Left renal cortex interstitium (tissue), 4 donors: Measurements from ENCODE around the gene UBXN11. TPM values are rescaled to one million over a fixed set of nuclear protein-coding genes. Genes with fewer than 3 reads are reported as not detected.

Experiments
- polyA plus RNA-seq, 4 donors: library from polyadenylated mRNA; unstranded; fragments of 120-200 nt; gene quantifications; one replicate each; pipeline ENCODE4 v1.2.1, GENCODE V29; 2013; ENCODE audit not compliant: insufficient read length in 4 of 4

Gene UBXN11
- polyA plus RNA-seq, 4 donors: 30.4 to 58.2 (median 44.6) TPM

Other genes with a start within 250 kb of the UBXN11 start
- gene TRIM63, start 239.0 kb downstream of the UBXN11 start, polyA plus RNA-seq: under 1 TPM; 0.62 to 0.87 (median 0.75) TPM
- gene PDIK1L, start 194.8 kb downstream of the UBXN11 start, polyA plus RNA-seq: 10 to 100 TPM; 17.3 to 20.6 (median 19.5) TPM
- gene FAM110D, start 147.6 kb downstream of the UBXN11 start, polyA plus RNA-seq: 1 to 10 TPM; 1.0 to 2.2 (median 1.3) TPM
- gene C1orf232, start 137.7 kb downstream of the UBXN11 start, polyA plus RNA-seq: under 1 TPM in 3 of 4 donors, not detected in 1; 0.22 to 0.40 (median 0.23) TPM
- 10 to 100 TPM; 14.3 to 27.1 (median 19.5) TPM for gene ZNF593, start 136.7 kb downstream of the UBXN11 start, polyA plus RNA-seq
- gene ZNF593OS, start 134.8 kb downstream of the UBXN11 start, polyA plus RNA-seq: 1 to 10 TPM in 1 of 4 donors, under 1 TPM in 3; 0.41 to 1.4 (median 0.71) TPM
- 10 to 100 TPM in 3 of 4 donors, 1 to 10 TPM in 1; 9.4 to 24.4 (median 15.5) TPM for gene CNKSR1, start 129.1 kb downstream of the UBXN11 start, polyA plus RNA-seq
- under 1 TPM in 3 of 4 donors, not detected in 1; 0.13 to 0.17 (median 0.16) TPM for gene CATSPER4, start 116.0 kb downstream of the UBXN11 start, polyA plus RNA-seq
- gene CEP85, start 72.4 kb downstream of the UBXN11 start, polyA plus RNA-seq: 10 to 100 TPM; 11.7 to 23.1 (median 19.2) TPM
- gene SH3BGRL3, start 26.6 kb downstream of the UBXN11 start, polyA plus RNA-seq: 100 to 1,000 TPM in 2 of 4 donors, 10 to 100 TPM in 2; 85.5 to 114 (median 100) TPM
- gene CD52, start 11.3 kb upstream of the UBXN11 start, polyA plus RNA-seq: 1 to 10 TPM; 1.7 to 9.6 (median 5.3) TPM
- 1 to 10 TPM in 1 of 4 donors, under 1 TPM in 3; 0.44 to 1.1 (median 0.79) TPM for gene CRYBG2, start 47.5 kb upstream of the UBXN11 start, polyA plus RNA-seq
- under 1 TPM in 1 of 4 donors, not detected in 3; 0.14 TPM for gene ZNF683, start 66.1 kb upstream of the UBXN11 start, polyA plus RNA-seq
- under 1 TPM; 0.04 to 0.14 (median 0.08) TPM for gene LIN28A, start 104.2 kb upstream of the UBXN11 start, polyA plus RNA-seq
- 10 to 100 TPM; 29.6 to 43.2 (median 39.2) TPM for gene DHDDS, start 125.7 kb upstream of the UBXN11 start, polyA plus RNA-seq
- gene HMGN2, start 165.8 kb upstream of the UBXN11 start, polyA plus RNA-seq: 1,000 to 10,000 TPM; 1,053 to 1,182 (median 1,119) TPM
- 10 to 100 TPM; 20.3 to 30.2 (median 21.8) TPM for gene RPS6KA1, start 223.1 kb upstream of the UBXN11 start, polyA plus RNA-seq